GM10266 (cell line): ENCODE measurements around the gene CHMP4B.

Experiments
- DNase-seq: peaks from one replicate; pipeline ENCODE4 v3.0.0; 2012; ENCODE audit errors: extremely low spot score
- TF ChIP-seq, protein P1 (sequence below): IDR thresholded peaks from 2 replicates; pipeline ENCODE4 v1.5.1; 2012; ENCODE audit warnings: mild to moderate bottlenecking, low read depth; ENCODE audit not compliant: control insufficient read depth, insufficient read depth; ENCODE audit errors: missing control alignments

Gene CHMP4B

DNA sequence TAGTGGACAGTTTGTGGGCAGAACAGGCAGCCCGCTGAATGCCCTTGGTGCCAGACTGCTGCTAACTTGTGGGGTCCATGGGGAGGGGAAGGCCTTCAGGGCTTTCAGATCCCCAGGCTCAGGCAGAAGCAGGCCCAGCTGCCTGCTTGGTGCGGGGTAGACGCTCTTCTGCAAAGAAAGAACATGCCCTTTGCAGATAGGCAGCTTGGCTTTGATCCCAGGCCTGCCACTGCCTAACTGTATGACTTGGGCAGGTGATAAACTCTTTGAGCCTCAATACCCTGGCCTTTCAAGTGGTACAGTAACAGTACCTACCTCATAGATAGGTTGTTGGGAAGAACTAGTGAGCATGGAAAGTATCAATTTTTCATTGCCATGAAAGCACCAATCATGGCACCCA is 28.4 kb downstream of the CHMP4B start:
- TF ChIP-seq, protein P1, sequence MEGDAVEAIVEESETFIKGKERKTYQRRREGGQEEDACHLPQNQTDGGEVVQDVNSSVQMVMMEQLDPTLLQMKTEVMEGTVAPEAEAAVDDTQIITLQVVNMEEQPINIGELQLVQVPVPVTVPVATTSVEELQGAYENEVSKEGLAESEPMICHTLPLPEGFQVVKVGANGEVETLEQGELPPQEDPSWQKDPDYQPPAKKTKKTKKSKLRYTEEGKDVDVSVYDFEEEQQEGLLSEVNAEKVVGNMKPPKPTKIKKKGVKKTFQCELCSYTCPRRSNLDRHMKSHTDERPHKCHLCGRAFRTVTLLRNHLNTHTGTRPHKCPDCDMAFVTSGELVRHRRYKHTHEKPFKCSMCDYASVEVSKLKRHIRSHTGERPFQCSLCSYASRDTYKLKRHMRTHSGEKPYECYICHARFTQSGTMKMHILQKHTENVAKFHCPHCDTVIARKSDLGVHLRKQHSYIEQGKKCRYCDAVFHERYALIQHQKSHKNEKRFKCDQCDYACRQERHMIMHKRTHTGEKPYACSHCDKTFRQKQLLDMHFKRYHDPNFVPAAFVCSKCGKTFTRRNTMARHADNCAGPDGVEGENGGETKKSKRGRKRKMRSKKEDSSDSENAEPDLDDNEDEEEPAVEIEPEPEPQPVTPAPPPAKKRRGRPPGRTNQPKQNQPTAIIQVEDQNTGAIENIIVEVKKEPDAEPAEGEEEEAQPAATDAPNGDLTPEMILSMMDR: no peak
- no peak for DNase-seq

DNA sequence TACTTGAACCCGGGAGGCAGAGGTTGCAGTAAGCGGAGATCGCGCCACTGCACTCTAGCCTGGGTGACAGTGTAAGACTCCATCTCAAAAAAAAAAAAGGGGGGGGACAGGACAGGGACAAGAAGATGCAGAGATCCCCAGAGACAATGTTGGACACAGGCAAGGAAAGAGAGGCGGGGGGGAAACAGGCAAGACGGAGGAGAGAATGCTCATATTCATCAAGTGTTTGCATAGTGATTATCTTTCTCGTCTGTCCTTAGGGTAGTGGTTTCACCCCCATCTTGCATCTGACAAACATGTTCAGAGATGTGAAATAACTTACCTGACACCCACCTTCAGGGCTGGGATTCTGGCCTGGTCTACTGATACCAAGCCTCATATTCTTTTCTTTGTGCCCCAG is 29.0 kb downstream of the CHMP4B start:
- TF ChIP-seq, protein P1: no peak
- DNase-seq: no peak

DNA sequence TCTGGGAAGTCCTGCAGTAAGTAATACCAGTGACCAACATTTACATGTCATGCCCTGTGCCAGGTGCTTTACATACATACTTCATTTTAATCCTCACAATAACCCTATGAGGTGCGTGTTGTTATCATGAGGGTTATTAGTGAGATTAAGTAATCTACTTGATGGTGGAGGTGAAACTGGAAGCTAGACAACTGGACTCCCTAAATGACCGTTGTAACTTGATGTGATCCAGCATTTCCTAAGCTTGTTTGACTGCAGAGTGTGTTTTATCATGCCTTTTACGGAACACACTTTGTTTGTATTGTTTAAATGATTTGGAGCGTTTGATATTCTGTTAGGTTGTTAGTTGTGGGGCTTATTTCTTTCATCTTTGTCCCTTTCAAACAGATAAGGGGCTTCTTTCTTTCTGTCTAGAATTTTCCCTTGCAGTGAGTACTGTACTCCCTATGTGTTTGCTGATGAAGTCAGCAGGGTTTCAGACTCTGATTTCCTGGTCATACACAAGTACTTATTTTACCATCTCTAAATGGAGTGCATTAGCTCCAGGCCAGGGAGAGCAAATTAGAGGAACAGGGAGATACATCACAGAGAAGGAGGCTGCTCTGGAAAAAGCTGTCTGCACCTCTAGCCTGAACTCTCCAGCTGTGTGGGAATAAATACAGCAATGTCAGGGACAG is 29.7 kb downstream of the CHMP4B start:
- DNase-seq: no peak
- TF ChIP-seq, protein P1: no peak

DNA sequence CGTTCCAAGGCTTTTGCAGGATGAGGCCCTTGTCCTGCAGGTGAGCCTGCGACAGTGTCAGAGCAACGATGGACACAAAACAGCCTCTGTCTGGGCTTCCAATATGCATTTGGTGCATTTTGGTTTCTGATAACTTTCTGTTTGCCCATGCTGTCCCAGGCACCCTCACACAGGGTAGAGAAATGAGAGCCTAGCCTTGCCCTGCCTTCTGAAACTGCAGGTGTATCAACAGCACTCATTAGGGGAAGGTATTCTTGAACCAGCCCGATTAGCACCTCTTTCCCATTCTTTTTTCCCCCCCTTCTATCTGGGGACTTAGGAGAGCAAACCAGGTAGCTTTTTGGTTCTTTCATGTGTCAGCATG is 30.3 kb downstream of the CHMP4B start:
- TF ChIP-seq, protein P1: no peak
- DNase-seq: no peak

DNA sequence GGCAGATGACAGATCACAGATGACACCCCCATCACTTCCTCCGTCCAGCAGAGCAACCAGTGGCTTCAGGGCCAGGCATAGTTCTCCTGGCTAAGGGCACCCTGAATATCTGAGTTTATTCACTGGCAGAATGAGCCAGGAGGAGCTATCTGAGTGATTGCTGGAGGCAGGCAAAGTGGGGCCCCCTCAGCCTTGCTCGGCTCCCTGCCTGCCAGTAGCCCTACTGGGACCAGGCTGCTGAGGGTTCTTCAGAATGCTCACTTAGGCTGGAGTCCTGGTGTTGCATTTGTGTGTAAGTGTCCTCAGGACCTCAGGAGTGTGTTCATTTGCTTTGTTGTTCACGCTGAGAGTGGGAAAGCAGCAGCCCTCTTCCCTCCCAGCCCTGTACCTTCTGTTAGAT is 31.2 kb downstream of the CHMP4B start:
- TF ChIP-seq, protein P1: no peak
- no peak for DNase-seq

DNA sequence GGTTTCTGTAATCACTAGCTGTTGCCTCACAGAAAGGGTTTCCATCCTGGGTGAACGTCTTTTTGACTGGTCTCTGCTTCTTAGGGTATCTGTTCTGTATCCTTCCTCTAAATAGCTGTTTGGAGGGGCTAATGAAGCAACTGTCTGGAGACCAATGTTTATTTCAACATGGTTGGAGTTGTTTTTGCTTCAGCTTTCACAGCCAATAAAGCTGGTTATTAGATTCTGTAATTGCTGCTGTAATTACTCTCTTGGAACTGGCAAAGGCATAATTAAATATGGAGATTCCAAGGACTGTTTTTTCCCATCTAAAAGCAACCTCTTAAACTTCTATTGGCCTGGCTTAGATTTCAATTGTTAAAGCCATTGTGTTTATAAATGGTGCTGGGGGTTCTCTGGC is 31.9 kb downstream of the CHMP4B start:
- TF ChIP-seq, protein P1: no peak

DNA sequence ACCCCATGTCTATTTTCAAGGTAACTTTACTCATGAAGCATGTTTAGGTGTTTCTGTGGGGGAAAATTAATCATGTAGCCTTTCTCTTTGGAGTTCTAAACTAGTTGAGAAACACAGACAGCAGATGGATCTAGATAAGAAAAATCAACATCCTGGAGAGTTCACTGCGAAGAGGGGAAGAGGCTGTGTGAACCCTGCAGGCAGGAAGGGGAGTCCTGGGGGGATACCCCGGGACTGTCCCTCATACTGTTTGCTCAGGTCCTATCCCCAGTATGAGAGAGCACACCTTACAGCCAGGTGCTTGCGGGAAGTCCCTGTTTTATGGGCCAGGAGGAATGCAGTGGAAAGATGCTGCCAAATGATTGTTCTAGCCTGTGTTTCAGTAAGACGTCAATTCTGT is 32.7 kb downstream of the CHMP4B start:
- TF ChIP-seq, protein P1: no peak
- peak; percentile 61 for DNase-seq

More for the DNA sequence above, 31.9 kb downstream of the CHMP4B start:
- no peak for DNase-seq
